Measurements from ENCODE around the gene SLC35G2. TPM values are rescaled to one million over a fixed set of nuclear protein-coding genes. Genes with fewer than 3 reads are reported as not detected.
"Not testable (repeated sequence)": the region's sequence is repeated elsewhere in the genome, so short reads cannot be mapped to it uniquely, and the experiment has no call there.

The SLC35G2 gene
- total RNA-seq, 1 donor from 2014 or later: 20.9 TPM

- DNase-seq (ENCODE audit: low spot score): no peak
Observed at GRCh38 chr3:136835089-136835812, 16.3 kb downstream of the SLC35G2 start.

- no peak for DNase-seq (ENCODE audit: low spot score)
Observed at GRCh38 chr3:136835813-136836510, 17.0 kb downstream of the SLC35G2 start.

GRCh38 chr3:136836511-136837156, 17.7 kb downstream of the SLC35G2 start:
- no peak for DNase-seq (ENCODE audit: low spot score)

- DNase-seq (ENCODE audit: low spot score): no peak
Observed at GRCh38 chr3:136838641-136839555, 20.0 kb downstream of the SLC35G2 start.

- DNase-seq (ENCODE audit: low spot score): no peak
Observed at GRCh38 chr3:136839556-136839931, 20.6 kb downstream of the SLC35G2 start.

GRCh38 chr3:136840252-136840651, 21.3 kb downstream of the SLC35G2 start:
- no peak for DNase-seq (ENCODE audit: low spot score)

GRCh38 chr3:136842294-136842693, 23.4 kb downstream of the SLC35G2 start:
- no peak for DNase-seq (ENCODE audit: low spot score)

GRCh38 chr3:136844724-136845123, 25.8 kb downstream of the SLC35G2 start:
- DNase-seq (ENCODE audit: low spot score): no peak

GRCh38 chr3:136852180-136852579, 33.3 kb downstream of the SLC35G2 start:
- DNase-seq (ENCODE audit: low spot score): no peak

- no peak for DNase-seq (ENCODE audit: low spot score)
Observed at GRCh38 chr3:136856665-136857064, 37.7 kb downstream of the SLC35G2 start.

GRCh38 chr3:136858381-136858780, 39.5 kb downstream of the SLC35G2 start:
- peak; percentile 20 for DNase-seq (ENCODE audit: low spot score)

- DNase-seq (ENCODE audit: low spot score): no peak
Observed at GRCh38 chr3:136860541-136860940, 41.6 kb downstream of the SLC35G2 start.

GRCh38 chr3:136861890-136862616, 43.1 kb downstream of the SLC35G2 start, which contains the start of gene NCK1:
Gene NCK1 (plus strand): TSS chr3:136862208. CDS start chr3:136928002, 65,794 bp downstream.
- DNase-seq (ENCODE audit: low spot score): peak; percentile 99

GRCh38 chr3:136862617-136863322, 43.8 kb downstream of the SLC35G2 start:
- DNase-seq (ENCODE audit: low spot score): peak; percentile 64

GRCh38 chr3:136869282-136869681, 50.4 kb downstream of the SLC35G2 start:
- DNase-seq (ENCODE audit: low spot score): no peak

- DNase-seq (ENCODE audit: low spot score): not testable (repeated sequence)
Observed at GRCh38 chr3:136872258-136872657, 53.3 kb downstream of the SLC35G2 start.

GRCh38 chr3:136879510-136879909, 60.6 kb downstream of the SLC35G2 start:
- not testable (repeated sequence) for DNase-seq (ENCODE audit: low spot score)

GRCh38 chr3:136882571-136882970, 63.6 kb downstream of the SLC35G2 start:
- no peak for DNase-seq (ENCODE audit: low spot score)

GRCh38 chr3:136883967-136884720, 65.2 kb downstream of the SLC35G2 start:
- DNase-seq (ENCODE audit: low spot score): no peak
